A673 (cell line): ENCODE results near the gene CCN2. TPM values are rescaled to one million over a fixed set of nuclear protein-coding genes. Genes with fewer than 3 reads are reported as not detected.

ENCODE experiments used
- BruUV-seq: library from RNA; stranded (reverse); fragments of 400-500 nt; replicated peaks from 2 replicates; lab custom pipeline; 2021; lab: Mats Ljungman, UMichigan
- CTCF ChIA-PET: fragments of 300-600 bp; sonication (Branson Sonifier 250); formaldehyde crosslinking; loops from one replicate; lab custom pipeline; 2022; ENCODE audit warnings: antibody characterized with exemption; lab: Charles Lee
- POLR2A ChIA-PET: fragments of 300-600 bp; sonication (Branson Sonifier 250); formaldehyde crosslinking; loops from one replicate; lab custom pipeline; 2022; ENCODE audit warnings: antibody characterized with exemption; ENCODE audit not compliant: low non-redundant PET; lab: Charles Lee
- DNase-seq: peaks from one replicate; pipeline ENCODE4 v3.0.0-alpha.2; 2015; ENCODE audit warnings: low spot score
- H3K27ac ChIP-seq: fragments of 200-600 bp; sonication (generic); 2 replicates; pipeline ENCODE4 v1.5.1; 2016; ENCODE audit warnings: mixed run types, low read depth, mild to moderate bottlenecking, mixed read lengths, antibody characterized with exemption, low read length; ENCODE audit not compliant: poor library complexity, severe bottlenecking
- H3K27me3 ChIP-seq: fragments of 200-600 bp; sonication (generic); replicated peaks from 2 replicates; pipeline ENCODE4 v1.6.1; 2017; ENCODE audit warnings: mixed run types, low read depth, mild to moderate bottlenecking, mixed read lengths, antibody characterized with exemption, low read length; ENCODE audit not compliant: insufficient read depth, poor library complexity
- H3K36me3 ChIP-seq: fragments of 200-600 bp; sonication (generic); 2 replicates; pipeline ENCODE4 v1.6.1; 2016; ENCODE audit warnings: mixed run types, mild to moderate bottlenecking, mixed read lengths, antibody characterized with exemption, low read length; ENCODE audit not compliant: insufficient read depth, poor library complexity, severe bottlenecking
- H3K4me1 ChIP-seq: fragments of 200-600 bp; sonication (generic); 2 replicates; pipeline ENCODE4 v1.6.1; 2017; ENCODE audit warnings: mixed run types, mild to moderate bottlenecking, mixed read lengths, antibody characterized with exemption, low read length; ENCODE audit not compliant: insufficient read depth, poor library complexity, severe bottlenecking
- H3K4me3 ChIP-seq: fragments of 200-600 bp; sonication (generic); 2 replicates; pipeline ENCODE4 v1.5.1; 2016; ENCODE audit warnings: low read depth, mixed run types, mild to moderate bottlenecking, mixed read lengths, low read length; ENCODE audit not compliant: poor library complexity, severe bottlenecking
- H3K9me3 ChIP-seq: fragments of 200-600 bp; sonication (generic); 2 replicates; pipeline ENCODE4 v1.6.1; 2016; ENCODE audit warnings: mixed run types, low read depth, mild to moderate bottlenecking, mixed read lengths, antibody characterized with exemption, low read length; ENCODE audit not compliant: poor library complexity, severe bottlenecking
- EZH2 ChIP-seq: fragments of 200-600 bp; sonication (generic); IDR thresholded peaks from 2 replicates; pipeline ENCODE4 v1.6.1; 2017; ENCODE audit warnings: borderline replicate concordance, low read depth, mild to moderate bottlenecking, mixed read lengths, antibody characterized with exemption, low read length; ENCODE audit not compliant: poor library complexity, severe bottlenecking
- intact Hi-C: fragments of 100-400 bp; cut with micrococcal nuclease; formaldehyde crosslinking; loops from one replicate; pipeline ENCODE4 v1.10.0; 2022; ENCODE audit not compliant: unreplicated experiment
- total RNA-seq: library from RNA; stranded (reverse); gene quantifications from 2 replicates; pipeline ENCODE4 v1.2.3, GENCODE V29; 2021
- TF ChIP-seq, protein P1 (sequence below): fragments of 300-800, 200-600 bp; sonication (generic); conservative IDR thresholded peaks from 2 replicates; pipeline ENCODE4 v1.5.1; 2017; ENCODE audit warnings: low read depth, mild to moderate bottlenecking, antibody characterized with exemption, low read length, moderate library complexity, mixed read lengths

The CCN2 gene
- total RNA-seq, 1 experiment from 2014 or later: 17.5 TPM

DNA sequence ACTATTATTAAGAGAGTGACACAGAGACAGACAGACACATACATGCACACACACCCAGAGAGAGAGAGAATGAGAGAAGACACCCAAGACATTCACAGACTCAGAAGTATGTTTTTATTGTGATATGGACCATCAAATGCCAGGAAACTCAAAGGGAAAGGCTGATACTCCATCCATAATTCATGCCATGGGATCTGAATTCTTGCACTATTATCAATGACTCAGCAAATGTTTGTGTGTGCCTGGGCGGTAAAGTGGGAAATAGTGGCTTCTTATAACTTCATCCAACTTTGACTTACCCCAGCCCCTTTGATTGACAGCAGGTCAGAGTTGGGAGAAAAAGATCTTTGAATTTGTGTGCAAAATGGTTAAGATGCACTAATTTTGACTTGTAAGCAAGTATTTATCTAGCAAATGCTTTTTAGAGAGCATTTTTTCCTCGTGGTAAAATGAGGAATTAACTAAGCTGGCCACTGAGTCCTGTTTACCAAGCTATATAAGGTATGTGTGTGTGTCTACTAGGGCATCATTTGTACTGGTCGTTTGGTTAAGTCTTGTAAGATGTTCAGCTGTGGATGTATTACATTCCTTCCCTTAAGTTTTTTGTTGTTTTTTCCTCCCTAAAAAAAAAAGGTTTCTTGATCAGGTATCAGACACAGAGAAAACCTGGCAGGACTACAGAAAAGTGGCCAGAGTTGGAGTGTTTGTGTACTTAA is 3.0 kb upstream of the CCN2 start:
- no peaks in the 10 kb centered on the region for H3K9me3 ChIP-seq
- CTCF ChIA-PET: no interaction called here
- peak overlapping the region; percentile 81 for H3K27ac ChIP-seq
- H3K27me3 ChIP-seq: no peaks in the 10 kb centered on the region
- intact Hi-C loops: loop anchor here (10.0 kb wide), 2 partner anchors 211 to 261 kb away; no protein-coding TSS in a partner anchor
- no peak for TF ChIP-seq EZH2
- TF ChIP-seq, protein P1, sequence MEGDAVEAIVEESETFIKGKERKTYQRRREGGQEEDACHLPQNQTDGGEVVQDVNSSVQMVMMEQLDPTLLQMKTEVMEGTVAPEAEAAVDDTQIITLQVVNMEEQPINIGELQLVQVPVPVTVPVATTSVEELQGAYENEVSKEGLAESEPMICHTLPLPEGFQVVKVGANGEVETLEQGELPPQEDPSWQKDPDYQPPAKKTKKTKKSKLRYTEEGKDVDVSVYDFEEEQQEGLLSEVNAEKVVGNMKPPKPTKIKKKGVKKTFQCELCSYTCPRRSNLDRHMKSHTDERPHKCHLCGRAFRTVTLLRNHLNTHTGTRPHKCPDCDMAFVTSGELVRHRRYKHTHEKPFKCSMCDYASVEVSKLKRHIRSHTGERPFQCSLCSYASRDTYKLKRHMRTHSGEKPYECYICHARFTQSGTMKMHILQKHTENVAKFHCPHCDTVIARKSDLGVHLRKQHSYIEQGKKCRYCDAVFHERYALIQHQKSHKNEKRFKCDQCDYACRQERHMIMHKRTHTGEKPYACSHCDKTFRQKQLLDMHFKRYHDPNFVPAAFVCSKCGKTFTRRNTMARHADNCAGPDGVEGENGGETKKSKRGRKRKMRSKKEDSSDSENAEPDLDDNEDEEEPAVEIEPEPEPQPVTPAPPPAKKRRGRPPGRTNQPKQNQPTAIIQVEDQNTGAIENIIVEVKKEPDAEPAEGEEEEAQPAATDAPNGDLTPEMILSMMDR: no peak
- H3K4me1 ChIP-seq: peaks cover 43% of the 10 kb centered on the region
- POLR2A ChIA-PET: no interaction called here
- no TSS peak for BruUV-seq
- H3K4me3 ChIP-seq: no peak overlapping the region
- DNase-seq: peak; percentile 49
- H3K36me3 ChIP-seq: no peaks in the 10 kb centered on the region

DNA sequence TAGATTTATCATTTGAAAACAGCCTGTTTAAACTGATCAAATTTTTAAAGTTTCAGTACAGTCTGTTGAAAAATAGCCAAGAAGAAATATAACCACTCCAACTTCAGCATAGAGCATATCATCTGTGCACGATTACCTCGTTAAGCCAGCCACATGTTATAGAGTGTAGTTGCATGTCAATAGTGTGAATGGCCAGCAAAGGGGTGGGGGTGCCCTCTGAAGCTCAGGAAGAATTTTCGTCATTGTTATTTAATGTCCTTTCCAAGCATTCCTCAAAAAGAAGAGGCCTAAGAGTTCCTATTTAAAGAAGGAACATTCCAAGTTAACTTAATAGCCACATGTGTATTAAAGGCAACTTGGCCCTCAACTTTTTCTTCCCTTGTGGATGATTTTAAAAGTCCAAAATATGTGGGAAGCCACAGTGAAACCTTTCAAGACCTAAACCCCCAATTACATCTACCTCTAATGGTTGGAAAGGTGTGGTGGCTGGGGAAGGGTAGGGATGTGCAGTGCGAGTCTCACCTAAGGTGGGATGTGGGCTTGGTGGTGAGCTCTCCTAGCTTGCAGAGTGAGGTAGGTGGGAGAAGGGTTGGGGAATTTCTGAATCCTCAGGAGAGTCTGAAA is 1.8 kb upstream of the CCN2 start:
- Histone ChIP-seq H3K27me3 (no peaks in the 10 kb centered on the region), H3K36me3 (no peaks in the 10 kb centered on the region), H3K4me1 (peaks cover 49% of the 10 kb centered on the region), H3K4me3 (no peak overlapping the region), H3K9me3 (no peaks in the 10 kb centered on the region), H3K27ac (no peak overlapping the region)
- no peak for DNase-seq
- no TSS peak for BruUV-seq
- intact Hi-C loops: loop anchor here (10.0 kb wide), 2 partner anchors 212 to 262 kb away; no protein-coding TSS in a partner anchor
- CTCF ChIA-PET: no interaction called here
- TF ChIP-seq EZH2: no peak
- TF ChIP-seq, protein P1: no peak
- POLR2A ChIA-PET: no interaction called here

DNA sequence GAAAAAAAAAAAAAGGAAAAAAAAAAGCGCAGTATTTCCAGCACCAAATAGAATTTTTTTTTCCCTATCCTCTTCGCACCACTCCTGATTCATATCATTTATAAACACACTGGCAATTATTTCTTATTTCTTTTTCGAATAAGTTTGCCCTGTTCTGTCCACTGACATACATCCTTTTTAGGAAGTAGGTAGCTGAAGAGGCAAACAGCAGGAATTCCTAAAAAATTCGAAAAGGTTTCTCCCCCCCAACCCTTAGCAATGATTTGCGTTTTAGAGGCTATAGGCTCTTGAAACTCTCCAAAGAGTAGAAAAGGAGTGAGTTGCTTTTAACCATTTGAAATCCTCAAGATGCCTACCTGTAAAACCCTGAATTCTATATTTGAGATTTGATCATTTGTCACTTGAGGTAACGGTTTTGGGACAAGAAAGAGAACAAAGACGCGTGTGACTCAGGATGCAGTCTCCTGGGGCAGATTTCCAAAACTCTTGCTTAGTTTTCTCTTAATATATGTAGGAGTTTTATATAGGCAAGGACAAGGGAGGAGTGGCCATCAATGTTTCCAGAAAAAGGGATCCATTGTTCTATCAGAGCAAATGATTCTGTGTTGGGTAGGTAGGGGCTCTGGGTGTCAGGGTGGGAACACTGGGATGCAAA is 531 bp upstream of the CCN2 start:
- Histone ChIP-seq H3K27ac (peak overlapping the region; percentile 25), H3K4me3 (peak overlapping the region; percentile 68), H3K9me3 (no peaks in the 10 kb centered on the region), H3K36me3 (no peaks in the 10 kb centered on the region), H3K4me1 (peaks cover 49% of the 10 kb centered on the region), H3K27me3 (no peaks in the 10 kb centered on the region)
- TF ChIP-seq EZH2: no peak
- TF ChIP-seq, protein P1: no peak
- ChIA-PET CTCF (interaction anchor here (0.6 to 0.9 kb wide), 3 partner anchors 9 to 315 kb away, joined by 3 to 4 read pairs (median 4); no protein-coding TSS in a partner anchor), POLR2A (interaction anchor here (0.6 kb wide), 1 partner anchor 228 kb away, joined by 3 read pairs; no protein-coding TSS in a partner anchor)
- BruUV-seq: no TSS peak
- intact Hi-C loops: loop anchor here (10.0 kb wide), 2 partner anchors 213 to 263 kb away; no protein-coding TSS in a partner anchor
- peak; percentile 16 for DNase-seq
